GM23338 (cell line): ENCODE data around the gene MUC21. TPM values are rescaled to one million over a fixed set of nuclear protein-coding genes. Genes with fewer than 3 reads are reported as not detected.

Experiments used
- ATAC-seq: fragments of 200-7000 bp; cut with Tn5 transposase; 3 replicates; pipeline ENCODE4 v1.9.1; 2020
- DNase-seq: peaks from one replicate; pipeline ENCODE4 v3.0.0-alpha.2; 2015; ENCODE audit warnings: low spot score
- H2AFZ ChIP-seq: fragments of 200-600 bp; sonication (generic); 2 replicates; pipeline ENCODE4 v1.8.0; 2016; ENCODE audit warnings: antibody characterized with exemption, mild to moderate bottlenecking, moderate library complexity
- H3F3A ChIP-seq: fragments of 200-600 bp; sonication (generic); replicated peaks from 2 replicates; pipeline ENCODE4 v1.8.0; 2017; ENCODE audit warnings: antibody characterized with exemption, mixed run types, low read depth
- H3K27ac ChIP-seq: fragments of 200-600 bp; sonication (generic); 2 replicates; pipeline ENCODE4 v1.6.1; 2016; ENCODE audit warnings: low read depth
- H3K27me3 ChIP-seq: fragments of 200-600 bp; sonication (generic); 2 replicates; pipeline ENCODE4 v1.8.0; 2016; ENCODE audit warnings: mild to moderate bottlenecking, mixed run types, moderate library complexity; ENCODE audit not compliant: insufficient read depth
- H3K36me3 ChIP-seq: fragments of 200-600 bp; sonication (generic); 2 replicates; pipeline ENCODE4 v1.8.0; 2016; ENCODE audit warnings: mild to moderate bottlenecking; ENCODE audit not compliant: insufficient read depth
- H3K4me1 ChIP-seq: fragments of 200-600 bp; sonication (generic); 2 replicates; pipeline ENCODE4 v1.8.0; 2016; ENCODE audit warnings: mild to moderate bottlenecking, moderate library complexity; ENCODE audit not compliant: insufficient read depth
- H3K4me2 ChIP-seq: fragments of 200-600 bp; sonication (generic); 2 replicates; pipeline ENCODE4 v1.7.1; 2017; ENCODE audit warnings: mixed run types
- H3K4me3 ChIP-seq: fragments of 200-600 bp; sonication (generic); 2 replicates; pipeline ENCODE4 v1.6.1; 2016; ENCODE audit warnings: mixed run types
- H3K79me2 ChIP-seq: fragments of 200-600 bp; sonication (generic); replicated peaks from 2 replicates; pipeline ENCODE4 v1.8.0; 2017; ENCODE audit warnings: mild to moderate bottlenecking; ENCODE audit not compliant: insufficient read depth
- H3K9me2 ChIP-seq: fragments of 200-600 bp; sonication (generic); 2 replicates; pipeline ENCODE4 v1.8.0; 2017; ENCODE audit not compliant: insufficient read depth
- H4K20me1 ChIP-seq: fragments of 200-600 bp; sonication (generic); replicated peaks from 2 replicates; pipeline ENCODE4 v1.8.0; 2017; ENCODE audit warnings: mild to moderate bottlenecking; ENCODE audit not compliant: insufficient read depth
- H3K27ac Mint-ChIP-seq: 2 replicates; pipeline ENCODE4 v1.8.0; 2020; ENCODE audit warnings: inconsistent platforms, mild to moderate bottlenecking, moderate library complexity, mixed read lengths
- H3K27me3 Mint-ChIP-seq: 3 replicates; pipeline ENCODE4 v1.8.0; 2022; ENCODE audit warnings: low read depth, mild to moderate bottlenecking, moderate library complexity, mixed read lengths, inconsistent platforms; ENCODE audit not compliant: insufficient read depth, poor library complexity
- H3K36me3 Mint-ChIP-seq: 3 replicates; pipeline ENCODE4 v1.8.0; 2021; ENCODE audit warnings: low read depth, mild to moderate bottlenecking, inconsistent platforms, moderate library complexity, mixed read lengths
- H3K4me1 Mint-ChIP-seq: 3 replicates; pipeline ENCODE4 v1.8.0; 2020; ENCODE audit warnings: mild to moderate bottlenecking, inconsistent platforms, mixed read lengths
- H3K4me3 Mint-ChIP-seq: 3 replicates; pipeline ENCODE4 v1.8.0; 2021; ENCODE audit warnings: moderate library complexity, mild to moderate bottlenecking, inconsistent platforms, mixed read lengths
- H3K9me3 Mint-ChIP-seq: 3 replicates; pipeline ENCODE4 v1.8.0; 2020; ENCODE audit warnings: moderate library complexity, mild to moderate bottlenecking, inconsistent platforms, mixed read lengths
- CREB1 ChIP-seq: fragments of 250-450 bp; sonication (Bioruptor Pico); IDR thresholded peaks from 2 replicates; pipeline ENCODE4 v1.5.0; 2020; ENCODE audit warnings: low read depth, mild to moderate bottlenecking, moderate library complexity
- ETS1 ChIP-seq: IDR thresholded peaks from 2 replicates; pipeline ENCODE4 v1.6.1; 2016; ENCODE audit warnings: antibody characterized with exemption
- EZH2 ChIP-seq: fragments of 200-600 bp; sonication (generic); IDR thresholded peaks from one replicate; pipeline ENCODE4 v1.8.0; 2017; ENCODE audit warnings: antibody characterized with exemption, mild to moderate bottlenecking, low read depth; ENCODE audit not compliant: unreplicated experiment
- EZH2phosphoT487 ChIP-seq: fragments of 200-600 bp; sonication (generic); IDR thresholded peaks from one replicate; pipeline ENCODE4 v1.8.1; 2018; ENCODE audit warnings: antibody characterized with exemption; ENCODE audit not compliant: unreplicated experiment
- JUNB ChIP-seq: IDR thresholded peaks from one replicate; pipeline ENCODE4 v1.6.1; 2016; ENCODE audit warnings: antibody characterized with exemption; ENCODE audit not compliant: unreplicated experiment
- NANOG ChIP-seq: IDR thresholded peaks from 2 replicates; pipeline ENCODE4 v1.6.1; 2016; ENCODE audit warnings: antibody characterized with exemption, borderline replicate concordance
- POLR2AphosphoS5 ChIP-seq: IDR thresholded peaks from 2 replicates; pipeline ENCODE4 v1.6.1; 2016; ENCODE audit warnings: antibody characterized with exemption, low read depth
- REST ChIP-seq: IDR thresholded peaks from one replicate; pipeline ENCODE4 v1.6.1; 2018; ENCODE audit warnings: antibody characterized with exemption; ENCODE audit not compliant: unreplicated experiment
- ZNF114 ChIP-seq: fragments of 250-450 bp; sonication (Bioruptor Pico); IDR thresholded peaks from 2 replicates; pipeline ENCODE4 v1.5.0; 2020; ENCODE audit warnings: mild to moderate bottlenecking, moderate library complexity
- ZNF331 ChIP-seq: fragments of 250-450 bp; sonication (Bioruptor Pico); IDR thresholded peaks from 2 replicates; pipeline ENCODE4 v1.5.0; 2020; ENCODE audit warnings: low read depth, mild to moderate bottlenecking, moderate library complexity
- polyA plus RNA-seq: library from polyadenylated mRNA; unstranded; fragments of >200 nt; fragmentation: Nextera tagmentation; extraction: Ambion mirVana; gene quantifications from 2 replicates; pipeline ENCODE4 v1.2.1, GENCODE V29; 2016
- total RNA-seq: library from RNA; depleted of rRNA; stranded (reverse); fragments of >200 nt; shearing (Covaris generic); gene quantifications from 2 replicates; pipeline ENCODE4 v1.2.3, GENCODE V29; 2014

Gene MUC21
- total and polyA plus RNA-seq, 2 experiments from 2014 or later = not detected

DNA sequence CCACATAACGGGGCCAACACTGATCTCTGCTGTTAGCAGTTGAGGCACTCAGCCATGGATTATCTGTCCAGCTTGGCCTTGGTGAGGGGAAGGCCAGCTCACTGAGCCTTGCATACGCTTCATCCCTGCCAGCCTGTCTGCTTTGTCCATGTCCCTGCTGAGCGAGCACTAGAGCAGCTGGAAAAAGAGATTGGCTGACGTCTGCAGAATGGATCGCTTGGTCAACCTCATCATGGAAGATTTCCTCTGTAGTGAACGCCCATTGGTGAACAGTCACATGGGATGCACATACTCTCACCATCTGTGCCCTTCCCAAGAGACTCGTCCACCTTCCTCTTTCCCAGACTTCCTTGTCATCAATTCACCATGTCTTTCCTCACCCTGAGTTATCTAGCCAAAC lies 53.7 kb downstream of the MUC21 start:
- DNase-seq (no peak), ATAC-seq (no peak)
- no peaks in the 10 kb centered on the region for H3K4me1 ChIP-seq
- no peak overlapping the region for H3K4me2 ChIP-seq
- TF ChIP-seq NANOG (no peak), ZNF114 (CRISPR knock-in tag) (no peak), ZNF331 (CRISPR knock-in tag) (no peak), ETS1 (no peak), POLR2AphosphoS5 (no peak), REST (no peak), JUNB (no peak), CREB1 (CRISPR knock-in tag) (no peak), EZH2 (no peak), EZH2phosphoT487 (no peak)
- Mint-ChIP-seq H3K9me3 (no peaks in the 10 kb centered on the region), H3K4me3 (no peak overlapping the region), H3K27me3 (peaks cover 5% of the 10 kb centered on the region), H3K36me3 (no peaks in the 10 kb centered on the region), H3K27ac (no peak overlapping the region), H3K4me1 (no peaks in the 10 kb centered on the region)
- H3K4me3 ChIP-seq = no peak overlapping the region
- no peaks in the 10 kb centered on the region for H4K20me1 ChIP-seq
- no peaks in the 10 kb centered on the region for H3K36me3 ChIP-seq
- no peaks in the 10 kb centered on the region for H3K79me2 ChIP-seq
- no peaks in the 10 kb centered on the region for H3F3A ChIP-seq
- peaks cover 5% of the 10 kb centered on the region; the same call in 1 of the 2 replicates for H3K9me2 ChIP-seq
- H2AFZ ChIP-seq = no peak overlapping the region
- H3K27ac ChIP-seq = no peak overlapping the region
- H3K27me3 ChIP-seq = no peaks in the 10 kb centered on the region

GRCh38 chr6:31037682-31038081 lies 54.2 kb downstream of the MUC21 start:
- Histone ChIP-seq H2AFZ (no peak overlapping the region), H3K4me1 (no peaks in the 10 kb centered on the region), H3F3A (no peaks in the 10 kb centered on the region), H3K9me2 (peaks cover 5% of the 10 kb centered on the region; the same call in 1 of the 2 replicates), H3K4me2 (no peak overlapping the region), H3K36me3 (no peaks in the 10 kb centered on the region), H4K20me1 (no peaks in the 10 kb centered on the region), H3K4me3 (no peak overlapping the region), H3K27me3 (no peaks in the 10 kb centered on the region), H3K27ac (no peak overlapping the region), H3K79me2 (no peaks in the 10 kb centered on the region)
- Mint-ChIP-seq H3K27me3 (peaks cover 4% of the 10 kb centered on the region), H3K27ac (no peak overlapping the region), H3K36me3 (no peaks in the 10 kb centered on the region), H3K9me3 (no peaks in the 10 kb centered on the region), H3K4me1 (no peaks in the 10 kb centered on the region), H3K4me3 (no peak overlapping the region)
- ATAC-seq (no peak), DNase-seq (no peak)
- TF ChIP-seq POLR2AphosphoS5 = no peak
